ENCODE data around the gene PDE6A.

Gene PDE6A

DNA sequence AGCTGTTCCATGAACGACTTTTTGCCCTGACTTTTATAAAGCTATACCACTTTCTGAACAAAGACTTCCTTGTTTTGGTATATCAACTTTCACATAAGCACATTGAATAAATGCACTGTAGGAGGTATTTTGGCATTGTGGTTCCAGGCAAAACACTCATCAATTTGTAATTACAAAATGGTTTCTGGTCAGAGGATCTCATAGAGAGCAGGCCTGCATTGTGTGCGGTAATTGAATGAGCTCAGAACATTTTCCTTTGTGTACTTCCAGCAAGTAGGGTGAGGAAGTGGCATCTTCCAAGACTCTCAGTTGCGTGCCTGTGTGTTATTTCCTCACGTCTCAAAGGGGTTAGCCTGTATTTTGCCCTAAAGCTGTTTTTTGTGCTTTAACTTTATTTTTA, 89.2 kb downstream of the PDE6A start:
- Histone ChIP-seq H3K79me2 (ENCODE audit: control insufficient read depth, low read length) (no peaks in the 10 kb centered on the region), H3F3A (ENCODE audit: control insufficient read depth, insufficient read depth) (no peaks in the 10 kb centered on the region), H3K36me3 (ENCODE audit: control insufficient read depth, low read length) (no peaks in the 10 kb centered on the region), H3K9me2 (replicated peaks; ENCODE audit: control insufficient read depth, low read length) (no peaks in the 10 kb centered on the region), H3K4me3 (ENCODE audit: low read length) (no peak overlapping the region), H3K9me3 (ENCODE audit: control insufficient read depth, insufficient read depth, low read length) (no peaks in the 10 kb centered on the region), H3K4me1 (ENCODE audit: control insufficient read depth, low read length) (no peaks in the 10 kb centered on the region; the same call in 1 of the 2 replicates), H3K27ac (ENCODE audit: low read depth, low read length) (no peak overlapping the region), H4K20me1 (ENCODE audit: control insufficient read depth, insufficient read depth, low read depth, low read length) (no peaks in the 10 kb centered on the region), H3K4me2 (ENCODE audit: low read length) (no peak overlapping the region), H3K27me3 (ENCODE audit: control insufficient read depth, low read length) (no peaks in the 10 kb centered on the region)
- no peak for TF ChIP-seq EZH2phosphoT487 (IDR thresholded peaks at IDR 0.05; ENCODE audit: borderline replicate concordance, low read length)

GRCh38 chr5:149854866-149855265, 89.7 kb downstream of the PDE6A start:
- Histone ChIP-seq H3K9me2 (replicated peaks; ENCODE audit: control insufficient read depth, low read length) (no peaks in the 10 kb centered on the region), H3K4me2 (ENCODE audit: low read length) (no peak overlapping the region), H3K4me3 (ENCODE audit: low read length) (no peak overlapping the region), H3K79me2 (ENCODE audit: control insufficient read depth, low read length) (no peaks in the 10 kb centered on the region), H3K4me1 (ENCODE audit: control insufficient read depth, low read length) (no peaks in the 10 kb centered on the region), H3K27me3 (ENCODE audit: control insufficient read depth, low read length) (no peaks in the 10 kb centered on the region), H4K20me1 (ENCODE audit: control insufficient read depth, insufficient read depth, low read depth, low read length) (no peaks in the 10 kb centered on the region), H3K9me3 (ENCODE audit: control insufficient read depth, insufficient read depth, low read length) (no peaks in the 10 kb centered on the region), H3K36me3 (ENCODE audit: control insufficient read depth, low read length) (no peaks in the 10 kb centered on the region), H3K27ac (ENCODE audit: low read depth, low read length) (no peak overlapping the region), H3F3A (ENCODE audit: control insufficient read depth, insufficient read depth) (no peaks in the 10 kb centered on the region)
- TF ChIP-seq, protein P1, sequence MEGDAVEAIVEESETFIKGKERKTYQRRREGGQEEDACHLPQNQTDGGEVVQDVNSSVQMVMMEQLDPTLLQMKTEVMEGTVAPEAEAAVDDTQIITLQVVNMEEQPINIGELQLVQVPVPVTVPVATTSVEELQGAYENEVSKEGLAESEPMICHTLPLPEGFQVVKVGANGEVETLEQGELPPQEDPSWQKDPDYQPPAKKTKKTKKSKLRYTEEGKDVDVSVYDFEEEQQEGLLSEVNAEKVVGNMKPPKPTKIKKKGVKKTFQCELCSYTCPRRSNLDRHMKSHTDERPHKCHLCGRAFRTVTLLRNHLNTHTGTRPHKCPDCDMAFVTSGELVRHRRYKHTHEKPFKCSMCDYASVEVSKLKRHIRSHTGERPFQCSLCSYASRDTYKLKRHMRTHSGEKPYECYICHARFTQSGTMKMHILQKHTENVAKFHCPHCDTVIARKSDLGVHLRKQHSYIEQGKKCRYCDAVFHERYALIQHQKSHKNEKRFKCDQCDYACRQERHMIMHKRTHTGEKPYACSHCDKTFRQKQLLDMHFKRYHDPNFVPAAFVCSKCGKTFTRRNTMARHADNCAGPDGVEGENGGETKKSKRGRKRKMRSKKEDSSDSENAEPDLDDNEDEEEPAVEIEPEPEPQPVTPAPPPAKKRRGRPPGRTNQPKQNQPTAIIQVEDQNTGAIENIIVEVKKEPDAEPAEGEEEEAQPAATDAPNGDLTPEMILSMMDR (IDR thresholded peaks at IDR 0.05; ENCODE audit: low read depth, low read length, poor library complexity, severe bottlenecking), result no peak

DNA sequence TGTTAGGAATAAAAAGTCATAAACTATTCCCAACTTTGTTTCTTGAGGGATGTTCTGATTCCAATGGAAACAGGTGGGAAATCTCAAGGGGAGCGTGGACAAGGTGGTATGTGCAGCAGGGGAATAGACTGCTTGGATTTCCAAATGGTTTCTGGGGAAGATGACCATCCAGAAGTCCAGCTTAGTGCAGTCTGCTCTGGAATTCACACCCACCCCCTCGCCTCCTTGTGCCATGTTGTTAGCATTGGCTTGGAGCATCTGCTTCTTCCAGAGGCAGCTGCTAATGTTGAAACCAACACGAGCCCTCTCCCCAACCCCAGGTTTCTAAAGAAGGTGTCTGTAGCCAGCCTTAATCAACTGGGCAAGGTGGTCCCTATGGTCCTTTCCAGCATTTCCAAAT, 90.9 kb downstream of the PDE6A start:
- H3K4me1 ChIP-seq (ENCODE audit: control insufficient read depth, low read length), result no peaks in the 10 kb centered on the region
- H3K9me3 ChIP-seq (ENCODE audit: control insufficient read depth, insufficient read depth, low read length), result no peaks in the 10 kb centered on the region
- H3K36me3 ChIP-seq (ENCODE audit: control insufficient read depth, low read length), result 0 out of 2 replicates have a peak, but pooled peaks cover 2% of the 10 kb centered on the region
- no peaks in the 10 kb centered on the region for H3F3A ChIP-seq (ENCODE audit: control insufficient read depth, insufficient read depth)
- TF ChIP-seq EZH2phosphoT487 (IDR thresholded peaks at IDR 0.05; ENCODE audit: borderline replicate concordance, low read length), result no peak
- TF ChIP-seq, protein P1 (IDR thresholded peaks at IDR 0.05; ENCODE audit: low read depth, low read length, poor library complexity, severe bottlenecking), result no peak
- no peaks in the 10 kb centered on the region for H3K79me2 ChIP-seq (ENCODE audit: control insufficient read depth, low read length)
- H3K4me3 ChIP-seq (ENCODE audit: low read length), result no peak overlapping the region
- H3K9me2 ChIP-seq (replicated peaks; ENCODE audit: control insufficient read depth, low read length), result no peaks in the 10 kb centered on the region
- no peak overlapping the region for H3K27ac ChIP-seq (ENCODE audit: low read depth, low read length)
- no peak overlapping the region for H3K4me2 ChIP-seq (ENCODE audit: low read length)
- H4K20me1 ChIP-seq (ENCODE audit: control insufficient read depth, insufficient read depth, low read depth, low read length), result no peaks in the 10 kb centered on the region
- H3K27me3 ChIP-seq (ENCODE audit: control insufficient read depth, low read length), result no peaks in the 10 kb centered on the region

DNA sequence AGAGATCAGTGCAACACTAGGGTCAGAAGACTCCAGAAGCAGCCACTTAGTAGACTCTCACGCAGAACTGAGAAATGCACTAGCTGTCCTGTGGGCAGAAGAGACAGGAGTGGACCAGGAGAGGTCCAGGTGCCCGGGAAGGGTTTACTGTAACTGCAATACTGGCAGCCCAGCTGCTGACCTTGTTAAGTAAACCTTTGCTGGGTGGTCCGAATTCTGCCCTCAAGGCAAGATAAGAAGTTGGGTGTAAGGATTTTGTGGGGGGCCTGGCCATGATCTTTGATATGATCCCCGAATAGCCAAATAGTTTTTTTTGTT, 91.3 kb downstream of the PDE6A start:
- Histone ChIP-seq H3K4me2 (ENCODE audit: low read length) (no peak overlapping the region), H4K20me1 (ENCODE audit: control insufficient read depth, insufficient read depth, low read depth, low read length) (no peaks in the 10 kb centered on the region), H3K4me1 (ENCODE audit: control insufficient read depth, low read length) (no peaks in the 10 kb centered on the region), H3K4me3 (ENCODE audit: low read length) (no peak overlapping the region), H3K27ac (ENCODE audit: low read depth, low read length) (no peak overlapping the region), H3K27me3 (ENCODE audit: control insufficient read depth, low read length) (no peaks in the 10 kb centered on the region), H3K9me3 (ENCODE audit: control insufficient read depth, insufficient read depth, low read length) (no peaks in the 10 kb centered on the region), H3F3A (ENCODE audit: control insufficient read depth, insufficient read depth) (no peaks in the 10 kb centered on the region), H3K79me2 (ENCODE audit: control insufficient read depth, low read length) (no peaks in the 10 kb centered on the region), H3K36me3 (ENCODE audit: control insufficient read depth, low read length) (peaks cover 6% of the 10 kb centered on the region; the same call in 1 of the 2 replicates), H3K9me2 (replicated peaks; ENCODE audit: control insufficient read depth, low read length) (no peaks in the 10 kb centered on the region)
- TF ChIP-seq, protein P1 (IDR thresholded peaks at IDR 0.05; ENCODE audit: low read depth, low read length, poor library complexity, severe bottlenecking), result peak; percentile 61
- no peak for TF ChIP-seq EZH2phosphoT487 (IDR thresholded peaks at IDR 0.05; ENCODE audit: borderline replicate concordance, low read length)

All from DOHH2 (cell line).